WTC11 (cell line): ENCODE results near the gene SPOP. TPM values are rescaled to one million over a fixed set of nuclear protein-coding genes. Genes with fewer than 3 reads are reported as not detected.

ENCODE experiments used
- ATAC-seq: fragments of 200-7000 bp; cut with Tn5 transposase; 2 replicates; pipeline ENCODE4 v1.10.0; 2021; ENCODE audit warnings: mild to moderate bottlenecking, moderate library complexity
- CTCF ChIA-PET: fragments of 300-600 bp; sonication (Branson Sonifier 250); formaldehyde crosslinking; loops from one replicate; lab custom pipeline; 2021; ENCODE audit warnings: antibody characterized with exemption; lab: Charles Lee
- POLR2A ChIA-PET: fragments of 350-600 bp; sonication (Branson Sonifier 250); formaldehyde crosslinking; loops from one replicate; lab custom pipeline; 2021; ENCODE audit warnings: antibody characterized with exemption; lab: Charles Lee
- DNase-seq: peaks from one replicate; pipeline ENCODE4 v3.0.0; 2021; ENCODE audit warnings: low spot score
- H3K27ac Mint-ChIP-seq: 2 replicates; pipeline ENCODE4 v1.8.0; 2021; ENCODE audit warnings: mixed read lengths
- H3K27me3 Mint-ChIP-seq: 2 replicates; pipeline ENCODE4 v1.8.0; 2021; ENCODE audit warnings: low read depth, mild to moderate bottlenecking, moderate library complexity, mixed read lengths
- H3K36me3 Mint-ChIP-seq: 2 replicates; pipeline ENCODE4 v1.8.0; 2021; ENCODE audit warnings: mixed read lengths
- H3K4me1 Mint-ChIP-seq: 2 replicates; pipeline ENCODE4 v1.8.0; 2022; ENCODE audit warnings: mixed read lengths
- H3K4me3 Mint-ChIP-seq: 2 replicates; pipeline ENCODE4 v1.8.0; 2021; ENCODE audit warnings: mild to moderate bottlenecking, moderate library complexity, mixed read lengths
- H3K9me3 Mint-ChIP-seq: 2 replicates; pipeline ENCODE4 v1.8.0; 2021; ENCODE audit warnings: mixed read lengths
- ERG ChIP-seq: fragments of 250-450 bp; sonication (Bioruptor Pico); IDR thresholded peaks from 2 replicates; pipeline ENCODE4 v1.8.0; 2021; ENCODE audit warnings: mild to moderate bottlenecking
- FOXK1 ChIP-seq: sonication (generic); formaldehyde crosslinking; IDR thresholded peaks from 2 replicates; pipeline ENCODE4 v1.8.0; 2022; ENCODE audit warnings: mild to moderate bottlenecking, moderate library complexity, missing genetic modification reagents
- JUN ChIP-seq: sonication (generic); formaldehyde crosslinking; IDR thresholded peaks from 2 replicates; pipeline ENCODE4 v1.8.0; 2023; ENCODE audit warnings: mild to moderate bottlenecking, missing genetic modification reagents
- MLX ChIP-seq: sonication (generic); formaldehyde crosslinking; IDR thresholded peaks from 2 replicates; pipeline ENCODE4 v1.8.1; 2023; ENCODE audit warnings: mild to moderate bottlenecking, missing genetic modification reagents, moderate library complexity
- MXD4 ChIP-seq: fragments of 250-450 bp; sonication (Bioruptor Pico); IDR thresholded peaks from 2 replicates; pipeline ENCODE4 v1.8.0; 2021; ENCODE audit warnings: mild to moderate bottlenecking, moderate library complexity, borderline replicate concordance
- NFATC4 ChIP-seq: fragments of 250-450 bp; sonication (Bioruptor Pico); IDR thresholded peaks from 2 replicates; pipeline ENCODE4 v1.9.0; 2021; ENCODE audit warnings: mild to moderate bottlenecking
- OVOL2 ChIP-seq: fragments of 250-450 bp; sonication (Bioruptor Pico); IDR thresholded peaks from 2 replicates; pipeline ENCODE4 v1.9.0; 2021; ENCODE audit warnings: mild to moderate bottlenecking, borderline replicate concordance
- PRDM15 ChIP-seq: sonication (generic); formaldehyde crosslinking; IDR thresholded peaks from 2 replicates; pipeline ENCODE4 v1.8.0; 2022; ENCODE audit warnings: missing genetic modification reagents
- PRRX2 ChIP-seq: fragments of 250-450 bp; sonication (Bioruptor Pico); IDR thresholded peaks from 2 replicates; pipeline ENCODE4 v1.8.0; 2021; ENCODE audit warnings: mild to moderate bottlenecking
- SOX15 ChIP-seq: fragments of 250-450 bp; sonication (Bioruptor Pico); IDR thresholded peaks from 2 replicates; pipeline ENCODE4 v1.9.0; 2021; ENCODE audit warnings: mild to moderate bottlenecking
- SP1 ChIP-seq: sonication (generic); formaldehyde crosslinking; conservative IDR thresholded peaks from 2 replicates; pipeline ENCODE4 v1.8.1; 2022; ENCODE audit warnings: missing genetic modification reagents
- STAT6 ChIP-seq: sonication (generic); formaldehyde crosslinking; conservative IDR thresholded peaks from 2 replicates; pipeline ENCODE4 v1.8.1; 2023; ENCODE audit warnings: mild to moderate bottlenecking, low read depth, missing genetic modification reagents, moderate library complexity
- TEAD4 ChIP-seq: sonication (generic); formaldehyde crosslinking; IDR thresholded peaks from 2 replicates; pipeline ENCODE4 v1.8.0; 2022; ENCODE audit warnings: mild to moderate bottlenecking, missing genetic modification reagents
- USF1 ChIP-seq: sonication (generic); formaldehyde crosslinking; IDR thresholded peaks from 2 replicates; pipeline ENCODE4 v1.8.0; 2022; ENCODE audit warnings: mild to moderate bottlenecking, missing genetic modification reagents
- ZNF138 ChIP-seq: sonication (generic); formaldehyde crosslinking; conservative IDR thresholded peaks from 2 replicates; pipeline ENCODE4 v1.8.1; 2022; ENCODE audit warnings: mild to moderate bottlenecking, moderate library complexity, missing genetic modification reagents
- ZNF232 ChIP-seq: sonication (generic); formaldehyde crosslinking; IDR thresholded peaks from 2 replicates; pipeline ENCODE4 v1.8.0; 2022; ENCODE audit warnings: mild to moderate bottlenecking, missing genetic modification reagents
- ZNF512 ChIP-seq: sonication (generic); formaldehyde crosslinking; IDR thresholded peaks from 2 replicates; pipeline ENCODE4 v1.8.1; 2022; ENCODE audit warnings: missing genetic modification reagents, borderline replicate concordance
- ZNF671 ChIP-seq: fragments of 250-450 bp; sonication (Bioruptor Pico); IDR thresholded peaks from 2 replicates; pipeline ENCODE4 v1.8.0; 2021; ENCODE audit warnings: mild to moderate bottlenecking
- total RNA-seq: library from RNA; stranded (reverse); gene quantifications from 3 replicates; pipeline ENCODE4 v1.2.3, GENCODE V29; 2021

SPOP gene
- total RNA-seq, 1 experiment from 2014 or later: 19.2 TPM

- no peak overlapping the region for H3K4me3 Mint-ChIP-seq
- TF ChIP-seq SOX15 (no peak), ZNF512 (CRISPR knock-in tag) (no peak), PRDM15 (CRISPR knock-in tag) (no peak), MLX (CRISPR knock-in tag) (no peak), FOXK1 (CRISPR knock-in tag) (no peak)
- ATAC-seq (peak; percentile 6; the same call in 1 of the 2 replicates), DNase-seq (peak; percentile 25)
- CTCF ChIA-PET: interaction anchor here (1.0 to 1.7 kb wide), 3 partner anchors 136 to 147 kb away, joined by 3 to 8 read pairs (median 5); no protein-coding TSS in a partner anchor
- peaks cover 36% of the 10 kb centered on the region for H3K36me3 Mint-ChIP-seq
- H3K9me3 Mint-ChIP-seq: no peaks in the 10 kb centered on the region
- POLR2A ChIA-PET: no interaction called here
- H3K4me1 Mint-ChIP-seq: peaks cover 11% of the 10 kb centered on the region
- H3K27ac Mint-ChIP-seq: no peak overlapping the region
- no peaks in the 10 kb centered on the region; the same call in 1 of the 2 replicates for H3K27me3 Mint-ChIP-seq
Observed at GRCh38 chr17:49703557-49704277, 25.8 kb upstream of the SPOP start.

- no peaks in the 10 kb centered on the region for H3K9me3 Mint-ChIP-seq
- CTCF ChIA-PET: interaction anchor here (1.0 to 10.8 kb wide), 2 partner anchors 126 to 131 kb away, joined by 3 to 99 read pairs; partner anchors contain the start of gene NXPH3
- peaks cover 36% of the 10 kb centered on the region for H3K36me3 Mint-ChIP-seq
- POLR2A ChIA-PET: no interaction called here
- no peak overlapping the region for H3K27ac Mint-ChIP-seq
- no peak for ATAC-seq
- no peak for DNase-seq
- no peaks in the 10 kb centered on the region for H3K4me1 Mint-ChIP-seq
- no peak overlapping the region for H3K4me3 Mint-ChIP-seq
- no peak for TF ChIP-seq PRRX2 (CRISPR knock-in tag)
- TF ChIP-seq ZNF138 (CRISPR knock-in tag): no peak
- no peak for TF ChIP-seq USF1 (CRISPR knock-in tag)
- TF ChIP-seq OVOL2: no peak
- no peaks in the 10 kb centered on the region for H3K27me3 Mint-ChIP-seq
Observed at GRCh38 chr17:49700960-49701359, 23.1 kb upstream of the SPOP start.

- H3K4me1 Mint-ChIP-seq: peaks cover 3% of the 10 kb centered on the region
- no peak overlapping the region for H3K27ac Mint-ChIP-seq
- ATAC-seq (no peak), DNase-seq (no peak)
- H3K27me3 Mint-ChIP-seq: no peaks in the 10 kb centered on the region
- H3K9me3 Mint-ChIP-seq: no peaks in the 10 kb centered on the region
- POLR2A ChIA-PET: interaction anchor here (1.1 kb wide), 1 partner anchor 64 kb away, joined by 4 read pairs; the partner anchor contains the start of gene FAM117A
- H3K36me3 Mint-ChIP-seq: peaks cover 30% of the 10 kb centered on the region
- no peak overlapping the region for H3K4me3 Mint-ChIP-seq
- CTCF ChIA-PET: interaction anchor here (0.6 to 10.8 kb wide), 4 partner anchors 8 to 130 kb away, joined by 3 to 99 read pairs (median 8); partner anchors contain the start of genes NXPH3 and SLC35B1
- no peak for TF ChIP-seq MXD4
- no peak for TF ChIP-seq ERG (CRISPR knock-in tag)
- no peak for TF ChIP-seq STAT6 (CRISPR knock-in tag)
- TF ChIP-seq NFATC4: no peak
- TF ChIP-seq TEAD4 (CRISPR knock-in tag): no peak
- TF ChIP-seq JUN (CRISPR knock-in tag): no peak
- TF ChIP-seq SP1: no peak
- TF ChIP-seq ZNF232: no peak
- TF ChIP-seq ZNF671 (CRISPR knock-in tag): no peak
Observed at GRCh38 chr17:49699966-49700575, 22.2 kb upstream of the SPOP start.
